ENCODE measurements around the gene SYNM. TPM values are rescaled to one million over a fixed set of nuclear protein-coding genes. Genes with fewer than 3 reads are reported as not detected.

Gene SYNM
- total and polyA plus RNA-seq, 8 donors, result 4.0 to 469 (median 146) TPM

- no peaks in the 10 kb centered on the region for H3K27me3 ChIP-seq
- H3K27ac ChIP-seq, result peak overlapping the region in 3 of 5 donors; percentile 45 to 96 (median 59)
Measured at GRCh38 chr15:99130314-99130713, 25.4 kb downstream of the SYNM start.

DNA sequence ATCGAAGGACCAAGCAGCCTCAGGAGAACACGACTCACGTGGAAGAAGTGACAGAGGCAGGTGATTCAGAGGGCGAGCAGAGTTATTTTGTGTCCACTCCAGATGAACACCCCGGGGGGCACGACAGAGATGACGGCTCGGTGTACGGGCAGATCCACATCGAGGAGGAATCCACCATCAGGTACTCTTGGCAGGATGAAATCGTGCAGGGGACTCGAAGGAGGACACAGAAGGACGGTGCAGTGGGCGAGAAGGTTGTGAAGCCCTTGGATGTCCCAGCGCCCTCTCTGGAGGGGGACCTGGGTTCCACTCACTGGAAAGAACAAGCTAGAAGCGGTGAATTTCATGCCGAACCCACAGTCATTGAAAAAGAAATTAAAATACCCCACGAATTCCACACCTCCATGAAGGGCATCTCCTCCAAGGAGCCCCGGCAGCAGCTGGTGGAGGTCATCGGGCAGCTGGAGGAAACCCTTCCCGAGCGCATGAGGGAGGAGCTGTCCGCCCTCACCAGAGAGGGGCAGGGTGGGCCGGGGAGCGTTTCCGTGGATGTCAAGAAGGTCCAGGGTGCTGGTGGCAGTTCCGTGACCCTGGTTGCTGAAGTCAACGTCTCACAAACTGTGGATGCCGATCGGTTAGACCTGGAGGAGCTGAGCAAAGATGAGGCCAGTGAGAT, 26.0 kb downstream of the SYNM start:
- TF ChIP-seq POLR2AphosphoS5 (IDR thresholded peaks at IDR 0.05) (no peak), POLR2A (IDR thresholded peaks at IDR 0.05) (no peak), EP300 (IDR thresholded peaks at IDR 0.05) (no peak)
- TF ChIP-seq, protein P1, sequence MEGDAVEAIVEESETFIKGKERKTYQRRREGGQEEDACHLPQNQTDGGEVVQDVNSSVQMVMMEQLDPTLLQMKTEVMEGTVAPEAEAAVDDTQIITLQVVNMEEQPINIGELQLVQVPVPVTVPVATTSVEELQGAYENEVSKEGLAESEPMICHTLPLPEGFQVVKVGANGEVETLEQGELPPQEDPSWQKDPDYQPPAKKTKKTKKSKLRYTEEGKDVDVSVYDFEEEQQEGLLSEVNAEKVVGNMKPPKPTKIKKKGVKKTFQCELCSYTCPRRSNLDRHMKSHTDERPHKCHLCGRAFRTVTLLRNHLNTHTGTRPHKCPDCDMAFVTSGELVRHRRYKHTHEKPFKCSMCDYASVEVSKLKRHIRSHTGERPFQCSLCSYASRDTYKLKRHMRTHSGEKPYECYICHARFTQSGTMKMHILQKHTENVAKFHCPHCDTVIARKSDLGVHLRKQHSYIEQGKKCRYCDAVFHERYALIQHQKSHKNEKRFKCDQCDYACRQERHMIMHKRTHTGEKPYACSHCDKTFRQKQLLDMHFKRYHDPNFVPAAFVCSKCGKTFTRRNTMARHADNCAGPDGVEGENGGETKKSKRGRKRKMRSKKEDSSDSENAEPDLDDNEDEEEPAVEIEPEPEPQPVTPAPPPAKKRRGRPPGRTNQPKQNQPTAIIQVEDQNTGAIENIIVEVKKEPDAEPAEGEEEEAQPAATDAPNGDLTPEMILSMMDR (IDR thresholded peaks at IDR 0.05), result no peak
- DNase-seq, result no peak
- Histone ChIP-seq H3K4me1 (peaks cover 0 to 62% (median 22%) of the 10 kb centered on the region in 4 donors), H3K4me3 (no peak overlapping the region), H3K9me3 (no peaks in the 10 kb centered on the region), H3K27me3 (no peaks in the 10 kb centered on the region), H3K27ac (peak overlapping the region in 3 of 5 donors; percentile 45 to 96 (median 59)), H3K36me3 (peaks cover 7 to 55% (median 38%) of the 10 kb centered on the region in 4 donors)
- intact Hi-C loops (cut with DNase I; ENCODE audit: low total_unique reads), result no loop called here
- 88 to 95% (median 91%) methylated on average over 30 of the region's 30 CpGs for WGBS, 5 donors

More at GRCh38 chr15:99130314-99130713, 25.4 kb downstream of the SYNM start:
- no peak overlapping the region for H3K4me3 ChIP-seq
- 68 to 88% (median 84%) methylated on average over 13 of the region's 13 CpGs for WGBS, 5 donors
- peaks cover 0 to 60% (median 22%) of the 10 kb centered on the region in 4 donors for H3K4me1 ChIP-seq
- TF ChIP-seq, protein P1 (IDR thresholded peaks at IDR 0.05), result no peak
- no peak for TF ChIP-seq POLR2AphosphoS5 (IDR thresholded peaks at IDR 0.05)
- TF ChIP-seq POLR2A (IDR thresholded peaks at IDR 0.05), result no peak
- no peak for TF ChIP-seq EP300 (IDR thresholded peaks at IDR 0.05)
- intact Hi-C loops (cut with DNase I; ENCODE audit: low total_unique reads), result no loop called here
- H3K9me3 ChIP-seq, result no peaks in the 10 kb centered on the region
- H3K36me3 ChIP-seq, result peaks cover 7 to 55% (median 38%) of the 10 kb centered on the region in 4 donors
- DNase-seq, result no peak

- WGBS, 5 donors, result 84 to 93% (median 87%) methylated on average over 25 of the region's 25 CpGs
- H3K27ac ChIP-seq, result peak overlapping the region in 3 of 5 donors; percentile 45 to 96 (median 59)
Measured at GRCh38 chr15:99131441-99132023, 26.7 kb downstream of the SYNM start.

GRCh38 chr15:99132122-99132521, 27.2 kb downstream of the SYNM start:
- WGBS, 5 donors, result 81 to 91% (median 90%) methylated on average over 2 to 4 of the region's 4 CpGs
- H3K9me3 ChIP-seq, result no peaks in the 10 kb centered on the region
- intact Hi-C loops (cut with DNase I; ENCODE audit: low total_unique reads), result no loop called here
- H3K27me3 ChIP-seq, result no peaks in the 10 kb centered on the region
- TF ChIP-seq EP300 (IDR thresholded peaks at IDR 0.05) (no peak), POLR2AphosphoS5 (IDR thresholded peaks at IDR 0.05) (no peak), POLR2A (IDR thresholded peaks at IDR 0.05) (no peak)
- TF ChIP-seq, protein P1 (IDR thresholded peaks at IDR 0.05), result no peak
- DNase-seq, result no peak
- peak overlapping the region in 3 of 5 donors; percentile 5 to 96 (median 59) for H3K27ac ChIP-seq
- H3K4me1 ChIP-seq, result peaks cover 0 to 62% (median 23%) of the 10 kb centered on the region in 4 donors
- H3K4me3 ChIP-seq, result no peak overlapping the region
- H3K36me3 ChIP-seq, result peaks cover 9 to 63% (median 40%) of the 10 kb centered on the region in 4 donors

More at GRCh38 chr15:99131441-99132023, 26.7 kb downstream of the SYNM start:
- Histone ChIP-seq H3K9me3 (no peaks in the 10 kb centered on the region), H3K27me3 (no peaks in the 10 kb centered on the region), H3K36me3 (peaks cover 7 to 58% (median 38%) of the 10 kb centered on the region in 4 donors), H3K4me3 (no peak overlapping the region), H3K4me1 (peaks cover 0 to 62% (median 23%) of the 10 kb centered on the region in 4 donors)
- no peak for DNase-seq
- TF ChIP-seq, protein P1 (IDR thresholded peaks at IDR 0.05), result no peak
- intact Hi-C loops (cut with DNase I; ENCODE audit: low total_unique reads), result no loop called here
